Mononuclear cell (primary cell): ENCODE measurements around the gene CXCL13. TPM values are rescaled to one million over a fixed set of nuclear protein-coding genes. Genes with fewer than 3 reads are reported as not detected.

Experiments used
- H3K27me3 ChIP-seq: 2 replicates; pipeline ENCODE4 v1.6.0; 2011; ENCODE audit warnings: low read length, control low read depth; ENCODE audit not compliant: insufficient read depth
- H3K4me1 ChIP-seq: 2 replicates; pipeline ENCODE4 v1.5.1; 2011; ENCODE audit warnings: mild to moderate bottlenecking, low read length, control low read depth; ENCODE audit not compliant: insufficient read depth
- H3K4me3 ChIP-seq: 2 replicates; pipeline ENCODE4 v1.5.1; 2011; ENCODE audit warnings: mild to moderate bottlenecking, low read length, moderate library complexity
- H3K9me3 ChIP-seq: 2 replicates; pipeline ENCODE4 v1.5.1; 2011; ENCODE audit warnings: low read depth, mild to moderate bottlenecking, control low read depth, low read length
- total RNA-seq: library from RNA; depleted of rRNA; stranded (reverse); fragments of >200 nt; gene quantifications from one replicate; pipeline ENCODE4 v1.2.3, GENCODE V29; 2012

The CXCL13 gene
- total RNA-seq, 1 donor, result not detected

- Histone ChIP-seq H3K9me3 (no peaks in the 10 kb centered on the region), H3K4me3 (no peak overlapping the region), H3K27me3 (no peaks in the 10 kb centered on the region), H3K4me1 (peaks cover 8% of the 10 kb centered on the region)
Measured at GRCh38 chr4:77591532-77591931, 14.1 kb upstream of the CXCL13 start.

GRCh38 chr4:77593101-77593500 is 12.5 kb upstream of the CXCL13 start:
- no peaks in the 10 kb centered on the region for H3K4me1 ChIP-seq
- no peak overlapping the region for H3K4me3 ChIP-seq
- H3K27me3 ChIP-seq, result no peaks in the 10 kb centered on the region
- no peaks in the 10 kb centered on the region for H3K9me3 ChIP-seq

- no peaks in the 10 kb centered on the region for H3K4me1 ChIP-seq
- H3K27me3 ChIP-seq, result no peaks in the 10 kb centered on the region
- no peaks in the 10 kb centered on the region for H3K9me3 ChIP-seq
- no peak overlapping the region for H3K4me3 ChIP-seq
Measured at GRCh38 chr4:77593993-77594392, 11.6 kb upstream of the CXCL13 start.

GRCh38 chr4:77595364-77595973 is 10.2 kb upstream of the CXCL13 start:
- no peaks in the 10 kb centered on the region for H3K27me3 ChIP-seq
- no peaks in the 10 kb centered on the region for H3K9me3 ChIP-seq
- no peak overlapping the region for H3K4me3 ChIP-seq
- H3K4me1 ChIP-seq, result no peaks in the 10 kb centered on the region

GRCh38 chr4:77599378-77599777 is 6.2 kb upstream of the CXCL13 start:
- Histone ChIP-seq H3K27me3 (no peaks in the 10 kb centered on the region), H3K4me1 (no peaks in the 10 kb centered on the region), H3K9me3 (no peaks in the 10 kb centered on the region), H3K4me3 (no peak overlapping the region)

GRCh38 chr4:77600521-77601451 is 4.8 kb upstream of the CXCL13 start:
- Histone ChIP-seq H3K4me1 (no peaks in the 10 kb centered on the region), H3K27me3 (no peaks in the 10 kb centered on the region), H3K4me3 (no peak overlapping the region), H3K9me3 (no peaks in the 10 kb centered on the region)

- no peaks in the 10 kb centered on the region for H3K4me1 ChIP-seq
- no peaks in the 10 kb centered on the region for H3K9me3 ChIP-seq
- no peak overlapping the region for H3K4me3 ChIP-seq
- H3K27me3 ChIP-seq, result no peaks in the 10 kb centered on the region
Measured at GRCh38 chr4:77601614-77602187, 3.9 kb upstream of the CXCL13 start.

GRCh38 chr4:77613267-77613666 is 7.6 kb downstream of the CXCL13 start:
- H3K4me3 ChIP-seq, result no peak overlapping the region
- no peaks in the 10 kb centered on the region for H3K27me3 ChIP-seq

GRCh38 chr4:77615153-77615552 is 9.5 kb downstream of the CXCL13 start:
- Histone ChIP-seq H3K4me3 (no peak overlapping the region), H3K9me3 (no peaks in the 10 kb centered on the region), H3K4me1 (no peaks in the 10 kb centered on the region), H3K27me3 (peaks cover 3% of the 10 kb centered on the region)

More at GRCh38 chr4:77613267-77613666, 7.6 kb downstream of the CXCL13 start:
- Histone ChIP-seq H3K4me1 (no peaks in the 10 kb centered on the region), H3K9me3 (no peaks in the 10 kb centered on the region)

- H3K9me3 ChIP-seq, result no peaks in the 10 kb centered on the region
- H3K4me3 ChIP-seq, result no peak overlapping the region
- no peaks in the 10 kb centered on the region for H3K4me1 ChIP-seq
- H3K27me3 ChIP-seq, result peaks cover 3% of the 10 kb centered on the region
Measured at GRCh38 chr4:77617203-77617602, 11.6 kb downstream of the CXCL13 start.

GRCh38 chr4:77618383-77619241 is 13.0 kb downstream of the CXCL13 start:
- no peaks in the 10 kb centered on the region for H3K9me3 ChIP-seq
- no peaks in the 10 kb centered on the region for H3K4me1 ChIP-seq
- H3K27me3 ChIP-seq, result peaks cover 3% of the 10 kb centered on the region
- no peak overlapping the region for H3K4me3 ChIP-seq

GRCh38 chr4:77619408-77619807 is 13.8 kb downstream of the CXCL13 start:
- no peaks in the 10 kb centered on the region for H3K4me1 ChIP-seq
- no peaks in the 10 kb centered on the region for H3K9me3 ChIP-seq
- no peak overlapping the region for H3K4me3 ChIP-seq
- H3K27me3 ChIP-seq, result peaks cover 3% of the 10 kb centered on the region

GRCh38 chr4:77621254-77621653 is 15.6 kb downstream of the CXCL13 start:
- H3K4me1 ChIP-seq, result no peaks in the 10 kb centered on the region
- H3K4me3 ChIP-seq, result no peak overlapping the region
- H3K27me3 ChIP-seq, result peaks cover 3% of the 10 kb centered on the region
- no peaks in the 10 kb centered on the region for H3K9me3 ChIP-seq

GRCh38 chr4:77623091-77623490 is 17.5 kb downstream of the CXCL13 start:
- Histone ChIP-seq H3K27me3 (peaks cover 3% of the 10 kb centered on the region), H3K9me3 (no peaks in the 10 kb centered on the region), H3K4me3 (no peak overlapping the region), H3K4me1 (no peaks in the 10 kb centered on the region)

GRCh38 chr4:77624213-77624612 is 18.6 kb downstream of the CXCL13 start:
- Histone ChIP-seq H3K9me3 (no peaks in the 10 kb centered on the region), H3K27me3 (peaks cover 3% of the 10 kb centered on the region), H3K4me1 (no peaks in the 10 kb centered on the region), H3K4me3 (no peak overlapping the region)
